SK-N-SH treated with all-trans-retinoic acid at 6 μM for 48 hours (cell line): Measurements from ENCODE around the gene KREMEN1.

ENCODE experiments used
- ATAC-seq: fragments of 200-7000 bp; cut with Tn5 transposase; 3 replicates; pipeline ENCODE4 v1.9.1; 2020; ENCODE audit warnings: mild to moderate bottlenecking, moderate library complexity
- ARNTL ChIP-seq: fragments of 450-650 bp; formaldehyde crosslinking; IDR thresholded peaks from 2 replicates; pipeline ENCODE4 v1.5.0; 2020; ENCODE audit warnings: low read depth, mild to moderate bottlenecking, moderate library complexity, borderline replicate concordance
- BACH2 ChIP-seq: fragments of 250-450 bp; sonication (Bioruptor Pico); IDR thresholded peaks from 2 replicates; pipeline ENCODE4 v1.9.0; 2021; ENCODE audit warnings: mild to moderate bottlenecking, borderline replicate concordance
- ESRRG ChIP-seq: fragments of 250-450 bp; sonication (Bioruptor Pico); IDR thresholded peaks from 2 replicates; pipeline ENCODE4 v1.6.1; 2021; ENCODE audit warnings: mild to moderate bottlenecking
- GLIS3 ChIP-seq: fragments of 250-450 bp; sonication (Bioruptor Pico); IDR thresholded peaks from 2 replicates; pipeline ENCODE4 v1.5.0; 2020; ENCODE audit warnings: mild to moderate bottlenecking, moderate library complexity
- ISL1 ChIP-seq: fragments of 250-450 bp; sonication (Bioruptor Pico); IDR thresholded peaks from 2 replicates; pipeline ENCODE4 v2.1.2; 2022; ENCODE audit warnings: mild to moderate bottlenecking, moderate library complexity
- OSR1 ChIP-seq: fragments of 250-450 bp; sonication (Bioruptor Pico); IDR thresholded peaks from 2 replicates; pipeline ENCODE4 v1.8.0; 2022; ENCODE audit warnings: moderate library complexity, mild to moderate bottlenecking, inconsistent platforms
- POU6F1 ChIP-seq: fragments of 250-450 bp; sonication (Bioruptor Pico); IDR thresholded peaks from 2 replicates; pipeline ENCODE4 v1.8.0; 2021; ENCODE audit warnings: low read depth, mild to moderate bottlenecking, moderate library complexity, borderline replicate concordance
- PPARA ChIP-seq: fragments of 250-450 bp; sonication (Bioruptor Pico); IDR thresholded peaks from 2 replicates; pipeline ENCODE4 v1.5.0; 2020; ENCODE audit warnings: mild to moderate bottlenecking, borderline replicate concordance
- RARB ChIP-seq: fragments of 250-450 bp; sonication (Bioruptor Pico); IDR thresholded peaks from 2 replicates; pipeline ENCODE4 v1.8.0; 2021; ENCODE audit warnings: mild to moderate bottlenecking, moderate library complexity
- TCF4 ChIP-seq: fragments of 250-450 bp; sonication (Bioruptor Pico); IDR thresholded peaks from 2 replicates; pipeline ENCODE4 v1.8.0; 2021; ENCODE audit warnings: mild to moderate bottlenecking, moderate library complexity, borderline replicate concordance
- TSHZ2 ChIP-seq: fragments of 250-450 bp; sonication (Bioruptor Pico); IDR thresholded peaks from 2 replicates; pipeline ENCODE4 v1.5.0; 2020; ENCODE audit warnings: mild to moderate bottlenecking, moderate library complexity
- ZC3H10 ChIP-seq: fragments of 250-450 bp; sonication (Bioruptor Pico); IDR thresholded peaks from 2 replicates; pipeline ENCODE4 v1.5.1; 2021; ENCODE audit warnings: mild to moderate bottlenecking, moderate library complexity
- ZFP30 ChIP-seq: fragments of 450-650 bp; formaldehyde crosslinking; IDR thresholded peaks from 2 replicates; pipeline ENCODE4 v1.5.0; 2022; ENCODE audit warnings: mild to moderate bottlenecking, moderate library complexity
- ZNF565 ChIP-seq: fragments of 450-650 bp; formaldehyde crosslinking; conservative IDR thresholded peaks from 2 replicates; pipeline ENCODE4 v1.5.0; 2020; ENCODE audit warnings: low read depth, mild to moderate bottlenecking, moderate library complexity
- ZNF8 ChIP-seq: fragments of 450-650 bp; formaldehyde crosslinking; IDR thresholded peaks from 2 replicates; pipeline ENCODE4 v1.5.0; 2020; ENCODE audit warnings: mild to moderate bottlenecking, moderate library complexity
- TF ChIP-seq, protein P1 (sequence below): fragments of 250-450 bp; sonication (Bioruptor Pico); IDR thresholded peaks from 2 replicates; pipeline ENCODE4 v1.8.0; 2020; ENCODE audit warnings: mild to moderate bottlenecking, moderate library complexity, borderline replicate concordance

The KREMEN1 gene

GRCh38 chr22:29215012-29215860 lies 142.4 kb downstream of the KREMEN1 start (continued):
- TF ChIP-seq, protein P1, sequence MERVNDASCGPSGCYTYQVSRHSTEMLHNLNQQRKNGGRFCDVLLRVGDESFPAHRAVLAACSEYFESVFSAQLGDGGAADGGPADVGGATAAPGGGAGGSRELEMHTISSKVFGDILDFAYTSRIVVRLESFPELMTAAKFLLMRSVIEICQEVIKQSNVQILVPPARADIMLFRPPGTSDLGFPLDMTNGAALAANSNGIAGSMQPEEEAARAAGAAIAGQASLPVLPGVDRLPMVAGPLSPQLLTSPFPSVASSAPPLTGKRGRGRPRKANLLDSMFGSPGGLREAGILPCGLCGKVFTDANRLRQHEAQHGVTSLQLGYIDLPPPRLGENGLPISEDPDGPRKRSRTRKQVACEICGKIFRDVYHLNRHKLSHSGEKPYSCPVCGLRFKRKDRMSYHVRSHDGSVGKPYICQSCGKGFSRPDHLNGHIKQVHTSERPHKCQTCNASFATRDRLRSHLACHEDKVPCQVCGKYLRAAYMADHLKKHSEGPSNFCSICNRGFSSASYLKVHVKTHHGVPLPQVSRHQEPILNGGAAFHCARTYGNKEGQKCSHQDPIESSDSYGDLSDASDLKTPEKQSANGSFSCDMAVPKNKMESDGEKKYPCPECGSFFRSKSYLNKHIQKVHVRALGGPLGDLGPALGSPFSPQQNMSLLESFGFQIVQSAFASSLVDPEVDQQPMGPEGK (CRISPR knock-in tag), result no peak
- TF ChIP-seq GLIS3 (CRISPR knock-in tag), result no peak
- TF ChIP-seq ARNTL, result no peak
- no peak for TF ChIP-seq ZC3H10 (CRISPR knock-in tag)
- TF ChIP-seq ESRRG (CRISPR knock-in tag), result no peak
- no peak for TF ChIP-seq RARB (CRISPR knock-in tag)
- TF ChIP-seq ZNF8 (CRISPR knock-in tag), result no peak
- no peak for TF ChIP-seq PPARA

- TF ChIP-seq ESRRG (CRISPR knock-in tag) (no peak), ZNF8 (CRISPR knock-in tag) (no peak), ZFP30 (CRISPR knock-in tag) (no peak), OSR1 (CRISPR knock-in tag) (no peak), TSHZ2 (CRISPR knock-in tag) (no peak), RARB (CRISPR knock-in tag) (no peak), POU6F1 (no peak), BACH2 (CRISPR knock-in tag) (no peak), ISL1 (CRISPR knock-in tag) (no peak), GLIS3 (CRISPR knock-in tag) (no peak)
- no peak for ATAC-seq
These were observed 143.4 kb downstream of the KREMEN1 start for GRCh38 chr22:29216011-29216872.

DNA sequence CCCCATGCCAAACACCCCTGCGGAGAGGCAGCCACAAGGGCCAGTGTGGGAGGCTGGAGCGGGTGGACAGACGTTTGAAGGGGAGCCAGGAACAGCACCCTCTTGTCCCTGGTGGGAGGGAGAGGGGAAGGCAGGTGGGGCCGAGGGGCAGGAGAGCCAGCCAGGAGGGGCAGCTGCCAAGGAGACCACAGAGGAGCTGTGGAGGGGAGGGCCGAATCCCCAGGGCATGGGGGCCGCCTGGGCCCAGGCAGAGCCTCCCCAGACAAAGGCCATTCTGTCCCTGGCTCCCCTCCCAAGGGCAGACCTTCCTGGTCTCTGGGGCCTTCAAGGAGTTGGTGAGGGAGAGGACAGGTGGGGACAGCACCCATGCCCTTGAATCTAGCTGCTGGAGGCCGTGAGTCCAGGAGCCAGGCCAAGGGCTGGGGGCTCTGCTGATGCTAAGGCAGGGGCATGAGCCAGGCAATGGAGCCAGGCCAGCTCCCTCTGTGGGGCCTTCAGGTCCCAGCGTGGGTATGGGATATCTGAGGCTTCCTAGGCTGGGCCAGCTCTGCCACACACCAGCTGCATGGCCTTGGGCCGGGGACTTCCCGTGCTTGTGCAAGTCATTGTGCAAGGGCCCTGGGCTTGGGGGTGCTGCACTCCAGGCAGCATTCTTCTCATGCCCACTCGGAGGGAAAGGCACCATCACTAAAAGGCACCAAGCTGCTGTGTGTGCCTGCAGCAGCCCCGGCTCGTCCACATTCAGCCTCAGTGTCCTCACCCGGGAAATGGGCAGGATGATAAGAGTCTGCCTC lies 144.2 kb downstream of the KREMEN1 start:
- TF ChIP-seq RARB (CRISPR knock-in tag), result no peak
- no peak for TF ChIP-seq TCF4
- no peak for TF ChIP-seq TSHZ2 (CRISPR knock-in tag)
- no peak for TF ChIP-seq ZNF565 (CRISPR knock-in tag)
- TF ChIP-seq PPARA, result no peak
- TF ChIP-seq ZNF8 (CRISPR knock-in tag), result no peak
- no peak for TF ChIP-seq POU6F1
- TF ChIP-seq, protein P1 (CRISPR knock-in tag), result no peak
- no peak; the same call in 2 of the 3 replicates for ATAC-seq
